ENCODE data around the gene MRTFB.

GRCh38 chr16:14095883-14096551 is 24.9 kb downstream of the MRTFB start:
- TF ChIP-seq CTCF (IDR thresholded peaks at IDR 0.05; ENCODE audit: low read depth, low read length), result no peak
- TF ChIP-seq POLR2A (IDR thresholded peaks at IDR 0.05; ENCODE audit: extremely low read depth, insufficient read length), result no peak
- no peak for TF ChIP-seq MAX (IDR thresholded peaks at IDR 0.05; ENCODE audit: low read depth, low read length)

Measured in NB4 (cell line).